GM12878 (cell line): ENCODE results near the gene CLN6. TPM values are rescaled to one million over a fixed set of nuclear protein-coding genes. Genes with fewer than 3 reads are reported as not detected.
A peak's percentile ranks its signal among the peaks of the same experiment; 100 is the strongest.

Experiments
- ATAC-seq: fragments of 200-7000 bp; cut with Tn5 transposase; 3 replicates; pipeline ENCODE4 v1.9.1; 2020; ENCODE audit warnings: mild to moderate bottlenecking, moderate library complexity
- BruUV-seq: library from RNA; stranded (reverse); fragments of 400-500 nt; replicated peaks from 2 replicates; lab custom pipeline; 2021; lab: Mats Ljungman, UMichigan
- CTCF ChIA-PET: fragments of 300-600 bp; sonication (Branson Sonifier 250); formaldehyde crosslinking; extraction: SDS; loops from one replicate; lab custom pipeline; 2021; ENCODE audit warnings: inconsistent platforms; lab: Yijun Ruan, JAX
- POLR2A ChIA-PET: fragments of 350-600 bp; formaldehyde crosslinking; extraction: SDS; loops from one replicate; lab custom pipeline; 2021; ENCODE audit warnings: inconsistent platforms; lab: Charles Lee
- RAD21 ChIA-PET: fragments of 300-600 bp; sonication (Branson Sonifier 250); formaldehyde crosslinking; loops from one replicate; lab custom pipeline; 2023; ENCODE audit warnings: antibody characterized with exemption; ENCODE audit not compliant: unreplicated experiment; lab: Charles Lee
- SMC1A ChIA-PET: fragments of 300-600 bp; sonication (Branson Sonifier 250); formaldehyde crosslinking; loops from one replicate; lab custom pipeline; 2023; ENCODE audit not compliant: unreplicated experiment, uncharacterized antibody; lab: Charles Lee
- DNase-seq: peaks from one replicate; pipeline ENCODE4 v3.0.0-alpha.2; 2011; ENCODE audit warnings: low read depth, low spot score
- FAIRE-seq: peaks from 3 replicates; lab custom pipeline; 2011; peaks lifted over from hg19 to GRCh38; lab: Jason Lieb, UNC
- H2AFZ ChIP-seq: 2 replicates; pipeline ENCODE4 v1.6.0; 2011; ENCODE audit warnings: low read depth, low read length, control low read depth; ENCODE audit not compliant: control insufficient read depth
- H3K27ac ChIP-seq: 2 replicates; pipeline ENCODE4 v1.5.1; 2011; ENCODE audit warnings: control low read depth; ENCODE audit not compliant: control insufficient read depth, insufficient read depth
- H3K27me3 ChIP-seq, 2 experiments: replicated peaks in 1 of 2; 2 replicates each; pipeline versions ENCODE4 v1.6.0 to v1.6.1; 2011; ENCODE audit warnings: low read length in 1 of 2; ENCODE audit not compliant: control insufficient read depth in 2 of 2, insufficient read depth in 2 of 2
- H3K36me3 ChIP-seq, 2 experiments: 2 replicates each; pipeline ENCODE4 v1.5.1; 2011; ENCODE audit warnings: low read length in 1 of 2; ENCODE audit not compliant: control insufficient read depth in 2 of 2, insufficient read depth in 2 of 2
- H3K4me1 ChIP-seq: 2 replicates; pipeline ENCODE4 v1.6.1; 2011; ENCODE audit warnings: mild to moderate bottlenecking, low read length, moderate library complexity, mixed read lengths; ENCODE audit not compliant: control insufficient read depth, insufficient read depth
- H3K4me2 ChIP-seq: 2 replicates; pipeline ENCODE4 v1.6.0; 2011; ENCODE audit warnings: control low read depth; ENCODE audit not compliant: control insufficient read depth, insufficient read depth
- H3K4me3 ChIP-seq: fragments of 200-600 bp; sonication (generic); 2 replicates; pipeline ENCODE4 v1.5.1; 2016
- H3K79me2 ChIP-seq: 2 replicates; pipeline ENCODE4 v1.6.0; 2011; ENCODE audit warnings: low read length; ENCODE audit not compliant: control insufficient read depth, insufficient read depth
- H3K9ac ChIP-seq: 2 replicates; pipeline ENCODE4 v1.8.0; 2011; ENCODE audit warnings: low read length, control low read depth, mixed read lengths; ENCODE audit not compliant: control insufficient read depth, insufficient read depth
- H3K9me3 ChIP-seq: replicated peaks from 3 replicates; pipeline ENCODE4 v1.5.1; 2011; ENCODE audit warnings: mild to moderate bottlenecking, low read length; ENCODE audit not compliant: control insufficient read depth, insufficient read depth
- H4K20me1 ChIP-seq: 2 replicates; pipeline ENCODE4 v1.6.0; 2011; ENCODE audit not compliant: control insufficient read depth, insufficient read depth
- EGR1 ChIP-seq, 2 experiments: IDR thresholded peaks; 1 replicate in 1 of 2; 2 replicates in 1 of 2; pipeline ENCODE4 v1.6.1; 2011 to 2012; ENCODE audit warnings: low read depth in 2 of 2, low read length in 2 of 2, borderline replicate concordance in 1 of 2, mild to moderate bottlenecking in 1 of 2, moderate library complexity in 1 of 2
- IKZF1 ChIP-seq: fragments of 450-650 bp; conservative IDR thresholded peaks from 2 replicates; pipeline ENCODE4 v1.6.1; 2017; ENCODE audit warnings: antibody characterized with exemption, mild to moderate bottlenecking
- PML ChIP-seq: IDR thresholded peaks from 2 replicates; pipeline ENCODE4 v1.6.1; 2012; ENCODE audit warnings: low read length, inconsistent platforms
- RB1 ChIP-seq: fragments of 450-650 bp; formaldehyde crosslinking; IDR thresholded peaks from 2 replicates; pipeline ENCODE4 v1.6.1; 2017; ENCODE audit warnings: mild to moderate bottlenecking, borderline replicate concordance
- SPI1 ChIP-seq: IDR thresholded peaks from 2 replicates; pipeline ENCODE4 v1.6.1; 2011; ENCODE audit warnings: low read depth, mild to moderate bottlenecking, low read length, moderate library complexity, borderline replicate concordance; ENCODE audit not compliant: insufficient read depth
- WGBS: methylation state at CpG from one replicate; pipeline ENCODE4 v1.1.6; 2016; ENCODE audit warnings: low lambda C conversion rate; ENCODE audit not compliant: insufficient replicate concordance, insufficient coverage; ENCODE audit errors: missing lambda C conversion rate; 5-methylcytosine and 5-hydroxymethylcytosine counted together
- in situ Hi-C: fragments of 300-500 bp; cut with MboI; formaldehyde crosslinking; loops from 9 replicates; pipeline ENCODE4 v1.14.3; 2018; ENCODE audit warnings: mixed read lengths
- intact Hi-C: fragments of 100-400 bp; cut with micrococcal nuclease; formaldehyde crosslinking; loops from one replicate; pipeline ENCODE4 v1.14.2; 2022; ENCODE audit not compliant: unreplicated experiment
- polyA plus RNA-seq, 11 experiments: library from polyadenylated mRNA; depleted of rRNA in 4 of 11; unstranded in 6 of 11; stranded (reverse) in 5 of 11; fragments of >200 nt; fragmentation: Nextera tagmentation in 4 of 11; fragmentation: Illumina TruSeq in 1 of 11; extraction: Ambion mirVana in 4 of 11; extraction: Trizol in 1 of 11; gene quantifications; 1 replicate in 1 of 11; 2 replicates in 10 of 11; pipeline versions ENCODE4 v1.2.1 to v1.2.3, GENCODE V29; 2011 to 2016; ENCODE audit warnings: inconsistent platforms in 2 of 11, missing spikeins in 2 of 11, low read depth in 1 of 11
- total RNA-seq, 4 experiments: library from RNA; depleted of rRNA in 3 of 4; stranded (reverse); fragments of >200 nt in 3 of 4; fragmentation: Illumina TruSeq in 1 of 4; extraction: Trizol in 1 of 4; gene quantifications; 2 replicates each; pipeline versions ENCODE4 v1.2.1 to v1.2.3, GENCODE V29; 2013 to 2021
- TF ChIP-seq, protein P1 (sequence below): fragments of 450-650 bp; IDR thresholded peaks from 2 replicates; pipeline ENCODE4 v1.6.1; 2016; ENCODE audit warnings: mild to moderate bottlenecking
- TF ChIP-seq, protein P2 (sequence below): fragments of 450-650 bp; IDR thresholded peaks from 2 replicates; pipeline ENCODE4 v1.6.1; 2014; ENCODE audit warnings: mild to moderate bottlenecking
- TF ChIP-seq, protein P3 (sequence below): IDR thresholded peaks from 2 replicates; pipeline ENCODE4 v1.6.1; 2012; ENCODE audit warnings: mild to moderate bottlenecking, low read depth, low read length

Gene CLN6
- total and polyA plus RNA-seq, 10 of the 15 experiments (the other 5 are each of a cell fraction or from before 2014, with no cell fraction given), result 0.74 to 69.0 (median 30.3) TPM

DNA sequence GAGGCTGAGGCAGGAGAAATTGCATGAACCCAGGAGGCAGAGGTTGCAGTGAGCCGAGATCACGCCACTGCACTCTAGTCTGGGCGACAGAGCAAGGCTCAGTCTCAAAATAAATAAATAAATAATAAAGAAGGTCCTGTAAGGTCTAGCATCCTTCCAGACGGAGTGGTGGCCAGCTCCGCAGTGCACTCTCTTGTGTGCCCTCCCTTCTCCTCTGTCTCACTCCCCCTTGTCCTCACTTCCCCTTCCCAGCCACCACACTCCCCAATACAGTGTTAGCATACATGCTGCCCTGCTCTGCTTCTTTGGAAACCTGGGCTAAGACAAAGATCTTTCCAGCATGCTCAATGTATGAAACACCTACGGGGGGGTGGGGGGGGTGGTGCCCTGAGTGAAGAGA, 3.4 kb upstream of the CLN6 start:
- peaks cover 14% of the 10 kb centered on the region for H3K79me2 ChIP-seq
- FAIRE-seq (no peak), DNase-seq (no peak), ATAC-seq (no peak)
- POLR2A ChIA-PET, result no interaction called here
- H3K4me1 ChIP-seq, result peaks cover 12% of the 10 kb centered on the region
- no peak overlapping the region for H2AFZ ChIP-seq
- no peak overlapping the region for H3K27ac ChIP-seq
- SMC1A ChIA-PET, result interaction anchor here (2.3 kb wide), 1 partner anchor 20 kb away, joined by 7 read pairs; no protein-coding TSS in a partner anchor
- in situ Hi-C loops, result no loop called here
- 72% methylated on average over 6 of the region's 6 CpGs for WGBS
- H3K36me3 ChIP-seq, result no peaks in the 10 kb centered on the region
- no peak overlapping the region for H3K9ac ChIP-seq
- H3K4me3 ChIP-seq, result no peak overlapping the region
- no TSS peak for BruUV-seq
- no peaks in the 10 kb centered on the region for H4K20me1 ChIP-seq
- CTCF ChIA-PET, result interaction anchor here (0.8 kb wide), 1 partner anchor 20 kb away, joined by 3 read pairs; no protein-coding TSS in a partner anchor
- no peaks in the 10 kb centered on the region for H3K9me3 ChIP-seq
- TF ChIP-seq, protein P1, sequence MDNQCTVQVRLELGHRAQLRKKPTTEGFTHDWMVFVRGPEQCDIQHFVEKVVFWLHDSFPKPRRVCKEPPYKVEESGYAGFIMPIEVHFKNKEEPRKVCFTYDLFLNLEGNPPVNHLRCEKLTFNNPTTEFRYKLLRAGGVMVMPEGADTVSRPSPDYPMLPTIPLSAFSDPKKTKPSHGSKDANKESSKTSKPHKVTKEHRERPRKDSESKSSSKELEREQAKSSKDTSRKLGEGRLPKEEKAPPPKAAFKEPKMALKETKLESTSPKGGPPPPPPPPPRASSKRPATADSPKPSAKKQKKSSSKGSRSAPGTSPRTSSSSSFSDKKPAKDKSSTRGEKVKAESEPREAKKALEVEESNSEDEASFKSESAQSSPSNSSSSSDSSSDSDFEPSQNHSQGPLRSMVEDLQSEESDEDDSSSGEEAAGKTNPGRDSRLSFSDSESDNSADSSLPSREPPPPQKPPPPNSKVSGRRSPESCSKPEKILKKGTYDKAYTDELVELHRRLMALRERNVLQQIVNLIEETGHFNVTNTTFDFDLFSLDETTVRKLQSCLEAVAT, result no peak
- TF ChIP-seq EGR1 (IDR thresholded peaks at IDR 0.05; ENCODE audit: borderline replicate concordance in 1 of 2, low read depth in 2 of 2, low read length in 2 of 2), result no peak
- TF ChIP-seq SPI1, result peak; percentile 81; the same call in 1 of the 2 replicates
- TF ChIP-seq PML, result no peak
- no peaks in the 10 kb centered on the region for H3K27me3 ChIP-seq
- H3K4me2 ChIP-seq, result no peak overlapping the region
- RAD21 ChIA-PET, result no interaction called here
- intact Hi-C loops, result no loop called here

DNA sequence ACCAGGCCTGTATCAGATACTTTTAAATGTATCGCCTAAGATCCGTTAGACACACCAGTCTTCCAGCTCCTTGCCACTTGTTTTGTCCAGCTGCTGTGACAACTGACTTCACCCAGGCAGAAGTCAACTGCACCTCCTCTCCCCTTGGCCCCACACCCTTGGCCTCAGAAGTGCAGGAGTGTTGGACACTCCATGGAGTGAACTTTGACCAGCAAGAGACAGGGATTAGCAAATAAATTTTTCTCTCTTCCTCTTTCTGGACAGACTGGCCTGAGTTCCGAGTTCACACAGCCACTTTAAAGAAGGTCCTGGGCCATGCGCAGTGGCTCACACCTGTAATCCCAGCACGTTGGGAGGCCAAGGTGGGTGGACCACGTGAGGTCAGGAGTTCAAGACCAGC, 2.9 kb upstream of the CLN6 start:
- DNase-seq, result no peak
- 0 out of 2 replicates have a peak, but pooled peaks have one; percentile 24 for TF ChIP-seq IKZF1
- TF ChIP-seq, protein P2, sequence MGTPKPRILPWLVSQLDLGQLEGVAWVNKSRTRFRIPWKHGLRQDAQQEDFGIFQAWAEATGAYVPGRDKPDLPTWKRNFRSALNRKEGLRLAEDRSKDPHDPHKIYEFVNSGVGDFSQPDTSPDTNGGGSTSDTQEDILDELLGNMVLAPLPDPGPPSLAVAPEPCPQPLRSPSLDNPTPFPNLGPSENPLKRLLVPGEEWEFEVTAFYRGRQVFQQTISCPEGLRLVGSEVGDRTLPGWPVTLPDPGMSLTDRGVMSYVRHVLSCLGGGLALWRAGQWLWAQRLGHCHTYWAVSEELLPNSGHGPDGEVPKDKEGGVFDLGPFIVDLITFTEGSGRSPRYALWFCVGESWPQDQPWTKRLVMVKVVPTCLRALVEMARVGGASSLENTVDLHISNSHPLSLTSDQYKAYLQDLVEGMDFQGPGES, result no peak
- TF ChIP-seq, protein P3, sequence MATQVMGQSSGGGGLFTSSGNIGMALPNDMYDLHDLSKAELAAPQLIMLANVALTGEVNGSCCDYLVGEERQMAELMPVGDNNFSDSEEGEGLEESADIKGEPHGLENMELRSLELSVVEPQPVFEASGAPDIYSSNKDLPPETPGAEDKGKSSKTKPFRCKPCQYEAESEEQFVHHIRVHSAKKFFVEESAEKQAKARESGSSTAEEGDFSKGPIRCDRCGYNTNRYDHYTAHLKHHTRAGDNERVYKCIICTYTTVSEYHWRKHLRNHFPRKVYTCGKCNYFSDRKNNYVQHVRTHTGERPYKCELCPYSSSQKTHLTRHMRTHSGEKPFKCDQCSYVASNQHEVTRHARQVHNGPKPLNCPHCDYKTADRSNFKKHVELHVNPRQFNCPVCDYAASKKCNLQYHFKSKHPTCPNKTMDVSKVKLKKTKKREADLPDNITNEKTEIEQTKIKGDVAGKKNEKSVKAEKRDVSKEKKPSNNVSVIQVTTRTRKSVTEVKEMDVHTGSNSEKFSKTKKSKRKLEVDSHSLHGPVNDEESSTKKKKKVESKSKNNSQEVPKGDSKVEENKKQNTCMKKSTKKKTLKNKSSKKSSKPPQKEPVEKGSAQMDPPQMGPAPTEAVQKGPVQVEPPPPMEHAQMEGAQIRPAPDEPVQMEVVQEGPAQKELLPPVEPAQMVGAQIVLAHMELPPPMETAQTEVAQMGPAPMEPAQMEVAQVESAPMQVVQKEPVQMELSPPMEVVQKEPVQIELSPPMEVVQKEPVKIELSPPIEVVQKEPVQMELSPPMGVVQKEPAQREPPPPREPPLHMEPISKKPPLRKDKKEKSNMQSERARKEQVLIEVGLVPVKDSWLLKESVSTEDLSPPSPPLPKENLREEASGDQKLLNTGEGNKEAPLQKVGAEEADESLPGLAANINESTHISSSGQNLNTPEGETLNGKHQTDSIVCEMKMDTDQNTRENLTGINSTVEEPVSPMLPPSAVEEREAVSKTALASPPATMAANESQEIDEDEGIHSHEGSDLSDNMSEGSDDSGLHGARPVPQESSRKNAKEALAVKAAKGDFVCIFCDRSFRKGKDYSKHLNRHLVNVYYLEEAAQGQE, result no peak
- no peak for TF ChIP-seq RB1
- ChIA-PET POLR2A (no interaction called here), CTCF (interaction anchor here (1.0 to 1.4 kb wide), 2 partner anchors 71 to 74 kb away, joined by 4 to 7 read pairs; no protein-coding TSS in a partner anchor), SMC1A (interaction anchor here (2.3 kb wide), 1 partner anchor 21 kb away, joined by 7 read pairs; no protein-coding TSS in a partner anchor), RAD21 (no interaction called here)
- H3K9me3 ChIP-seq, result no peaks in the 10 kb centered on the region
- in situ Hi-C loops, result no loop called here
- H3K4me3 ChIP-seq, result no peak overlapping the region
- H3K79me2 ChIP-seq, result peaks cover 19% of the 10 kb centered on the region
- intact Hi-C loops, result no loop called here
- H3K4me2 ChIP-seq, result no peak overlapping the region
- peaks cover 17% of the 10 kb centered on the region for H3K4me1 ChIP-seq
- no peaks in the 10 kb centered on the region for H3K27me3 ChIP-seq
- H3K27ac ChIP-seq, result no peak overlapping the region
- no peak for FAIRE-seq
- H4K20me1 ChIP-seq, result no peaks in the 10 kb centered on the region
- H3K36me3 ChIP-seq, result no peaks in the 10 kb centered on the region
- BruUV-seq, result no TSS peak
- WGBS, result 69% methylated on average over 6 of the region's 6 CpGs
- H2AFZ ChIP-seq, result no peak overlapping the region
- H3K9ac ChIP-seq, result no peak overlapping the region
- no peak for ATAC-seq
